Activated CD4-positive, alpha-beta T cell treated with anti-CD3 and anti-CD28 coated beads for 48 hours (primary cell): Measurements from ENCODE around the gene GNAO1.

Experiments
- DNase-seq: peaks from one replicate; pipeline ENCODE4 v3.0.0-alpha.2; 2020

The GNAO1 gene

GRCh38 chr16:56191156-56191815, at the start of gene GNAO1:
Gene GNAO1, plus strand, starts transcription at chr16:56191489. Its CDS starts 747 bp downstream, at chr16:56192236.
- peak; percentile 60 for DNase-seq

GRCh38 chr16:56143666-56144065, 47.6 kb upstream of the GNAO1 start:
- DNase-seq: no peak

DNA sequence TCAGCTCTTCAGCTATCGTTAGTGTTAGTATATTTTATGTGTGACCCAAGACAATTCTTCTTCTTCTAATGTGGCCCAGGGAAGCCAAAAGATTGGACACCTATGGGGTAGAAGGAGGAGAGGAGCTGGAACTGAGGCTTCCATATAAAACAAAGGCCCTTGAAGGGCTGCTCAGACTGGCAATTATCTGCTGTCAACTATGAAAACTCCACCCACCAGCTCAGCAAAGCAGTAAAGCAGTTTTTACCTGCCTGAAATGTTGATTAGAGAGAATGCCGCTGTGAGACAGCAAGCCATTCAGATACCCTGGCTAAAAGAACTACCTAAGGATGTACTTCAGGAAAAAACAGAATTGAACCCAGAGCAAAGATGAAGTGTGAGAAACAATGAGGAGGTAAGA, 45.9 kb upstream of the GNAO1 start:
- DNase-seq: no peak

DNA sequence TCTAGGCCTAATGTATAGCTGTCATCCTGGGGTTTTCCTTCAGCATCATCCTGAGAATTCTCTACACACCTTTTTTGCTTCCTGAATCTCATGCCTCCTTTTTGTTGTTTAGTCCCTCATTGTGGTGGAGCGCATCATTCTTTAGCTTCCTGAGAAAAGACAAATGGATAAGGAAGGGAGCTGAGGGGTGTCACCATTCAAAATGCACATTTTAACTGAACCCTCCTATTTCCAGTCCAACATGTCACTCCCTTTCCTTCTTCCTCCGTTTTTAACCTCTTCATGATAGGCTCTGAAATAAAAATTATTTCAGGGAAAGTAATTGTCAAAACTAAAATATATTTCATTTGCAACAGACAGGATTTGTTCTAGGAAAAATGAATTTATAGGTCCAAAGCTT, 39.7 kb upstream of the GNAO1 start:
- DNase-seq: no peak

DNA sequence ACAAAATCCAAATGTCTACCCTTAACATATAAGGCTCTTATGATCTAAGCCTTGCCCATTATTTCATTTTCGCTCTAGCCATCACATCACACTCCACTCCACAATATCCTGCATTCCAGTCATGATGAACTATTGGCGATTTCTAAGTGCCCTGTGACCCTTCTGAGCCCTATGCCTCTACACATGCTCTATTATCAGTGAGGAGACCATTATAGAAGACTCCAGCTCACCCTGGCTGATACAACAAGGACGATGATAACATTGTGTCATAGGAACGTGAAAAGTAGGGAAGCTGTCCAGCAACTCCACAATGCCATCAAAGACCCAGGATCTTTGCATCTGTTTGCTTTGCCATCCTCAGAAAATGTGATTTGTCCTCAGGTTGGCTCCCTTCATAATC, 29.6 kb upstream of the GNAO1 start:
- no peak for DNase-seq

DNA sequence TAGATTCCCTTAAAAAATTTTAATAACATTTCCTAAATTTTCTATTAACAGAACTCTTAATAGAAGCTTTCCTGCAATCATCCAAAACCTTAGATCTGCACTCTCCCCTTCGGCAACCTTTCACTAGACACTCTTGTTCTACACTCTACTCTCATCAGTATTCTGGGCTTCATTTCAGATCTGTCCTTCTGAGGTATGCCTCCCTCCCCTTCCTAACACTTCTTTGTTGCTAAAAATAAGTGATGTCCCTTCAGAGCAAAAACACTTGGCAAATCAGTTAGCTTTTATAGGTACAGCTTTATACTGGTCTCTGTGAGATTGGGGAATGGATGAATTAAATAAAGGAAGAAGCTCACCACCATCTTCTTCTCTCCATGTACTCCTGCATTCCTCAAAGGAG, 28.2 kb upstream of the GNAO1 start:
- DNase-seq: no peak

GRCh38 chr16:56163938-56164337, 27.4 kb upstream of the GNAO1 start:
- no peak for DNase-seq

- DNase-seq: no peak
These were observed 26.7 kb upstream of the GNAO1 start for GRCh38 chr16:56164636-56165035.

- no peak for DNase-seq
These were observed 16.9 kb upstream of the GNAO1 start for GRCh38 chr16:56174411-56174810.

GRCh38 chr16:56181401-56181800, 9.9 kb upstream of the GNAO1 start:
- no peak for DNase-seq

GRCh38 chr16:56183266-56183665, 8.0 kb upstream of the GNAO1 start:
- no peak for DNase-seq

DNA sequence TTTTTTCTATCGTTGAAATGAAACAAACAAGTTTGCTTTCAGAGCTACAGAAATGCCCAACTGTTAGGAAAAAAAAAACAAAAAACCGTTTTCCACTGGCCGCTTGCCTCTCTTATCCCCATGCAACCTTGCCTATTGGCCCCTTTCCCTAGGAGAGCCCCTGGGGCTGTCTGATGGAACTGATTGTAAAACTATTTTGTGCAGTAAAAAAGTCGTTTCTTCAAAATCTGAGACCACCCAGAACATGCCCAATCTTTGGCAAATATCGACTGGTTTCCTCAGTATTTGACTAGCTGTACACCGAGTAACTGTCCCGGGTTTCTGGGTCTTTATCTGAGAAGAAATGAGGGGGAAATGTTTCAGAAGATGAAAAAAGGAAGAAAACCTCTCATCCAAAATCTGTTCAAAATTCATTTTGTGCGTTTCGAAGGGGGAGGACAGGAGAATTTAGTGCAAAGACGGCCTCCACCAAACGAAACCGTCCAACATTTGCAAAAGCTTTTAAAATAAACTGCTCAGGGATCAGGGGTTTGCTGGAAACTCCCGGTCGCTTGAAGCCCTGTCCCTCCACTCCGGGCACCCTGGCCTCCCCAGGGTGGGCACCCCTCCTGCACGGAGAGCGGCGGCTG, 1.1 kb upstream of the GNAO1 start:
- DNase-seq: no peak

DNA sequence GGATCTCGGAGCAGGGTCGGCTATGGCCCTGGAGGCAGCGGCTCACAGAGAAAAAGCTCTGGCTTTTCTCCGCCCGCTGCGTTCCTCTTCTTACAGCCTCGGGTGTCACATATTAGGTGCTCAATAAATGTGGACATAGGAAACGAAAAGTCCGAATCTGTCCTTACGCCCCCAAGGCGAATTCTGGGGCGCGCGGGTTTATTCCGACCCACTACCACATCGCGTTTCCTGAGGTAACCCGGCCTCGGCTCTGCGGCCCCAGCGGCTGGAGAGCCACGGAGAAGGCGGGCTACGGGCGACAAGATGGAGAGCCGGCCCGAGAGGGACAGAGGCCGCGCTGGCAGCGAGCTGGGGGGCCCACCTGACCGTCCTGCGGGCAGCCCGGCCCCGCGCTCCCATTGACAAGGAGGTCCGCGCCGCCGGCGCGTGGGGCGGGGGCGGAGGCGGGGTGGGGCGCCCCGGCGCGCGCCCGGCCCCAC, 573 bp upstream of the GNAO1 start:
- peak; percentile 16 for DNase-seq

GRCh38 chr16:56191835-56192634, 746 bp downstream of the GNAO1 start:
- DNase-seq: peak; percentile 22

GRCh38 chr16:56192635-56192945, 1.3 kb downstream of the GNAO1 start:
- no peak for DNase-seq

GRCh38 chr16:56192986-56193945, 2.0 kb downstream of the GNAO1 start:
- DNase-seq: no peak

GRCh38 chr16:56193951-56194726, 2.9 kb downstream of the GNAO1 start:
- DNase-seq: peak; percentile 86

DNA sequence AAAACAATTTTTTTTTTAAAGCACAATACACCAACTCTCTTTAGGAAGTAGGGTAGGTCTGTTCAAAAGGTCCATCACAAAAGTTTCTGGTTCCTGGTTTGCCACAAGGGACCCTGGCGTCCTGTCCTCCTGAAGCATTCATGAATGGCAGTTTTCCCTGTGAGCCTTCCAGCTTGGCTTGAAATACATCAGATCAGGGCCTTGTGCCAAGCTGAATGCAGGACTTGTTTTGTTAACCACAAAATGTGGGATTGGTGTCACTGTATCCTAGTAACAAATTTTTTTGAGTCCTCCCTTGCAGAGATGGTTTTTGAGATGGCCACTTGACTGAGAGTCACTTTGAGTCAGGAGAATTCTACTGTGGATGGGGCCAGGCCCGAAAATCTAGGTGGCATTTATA, 3.9 kb downstream of the GNAO1 start:
- DNase-seq: no peak

DNA sequence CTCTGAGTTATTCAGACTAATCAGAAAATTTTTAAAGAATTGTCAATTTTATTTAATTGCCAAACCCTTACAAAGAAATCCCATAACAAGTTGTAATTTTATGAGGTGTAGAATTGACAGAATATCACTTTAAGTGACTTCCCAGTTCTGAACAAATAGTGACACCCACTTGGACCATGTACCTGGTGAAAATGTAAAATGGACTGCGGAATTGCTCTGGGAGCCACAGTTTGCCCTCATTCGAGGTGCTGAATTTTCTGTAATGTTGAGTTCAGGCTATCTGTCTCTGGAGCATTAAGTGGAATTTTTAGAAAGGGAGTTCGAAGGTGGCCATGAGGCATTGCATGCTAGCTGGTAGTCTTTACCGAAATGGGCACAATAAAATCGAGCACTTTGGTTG, 5.1 kb downstream of the GNAO1 start:
- no peak for DNase-seq

GRCh38 chr16:56197192-56197992, 6.1 kb downstream of the GNAO1 start:
- DNase-seq: no peak
